GM10847 (cell line): Measurements from ENCODE around the gene LGR4.

ENCODE experiments used
- POLR2A ChIP-seq: IDR thresholded peaks from 2 replicates; pipeline ENCODE4 v1.6.1; 2011; ENCODE audit not compliant: insufficient read length; ENCODE audit errors: extremely low read depth

LGR4 gene, protein sequence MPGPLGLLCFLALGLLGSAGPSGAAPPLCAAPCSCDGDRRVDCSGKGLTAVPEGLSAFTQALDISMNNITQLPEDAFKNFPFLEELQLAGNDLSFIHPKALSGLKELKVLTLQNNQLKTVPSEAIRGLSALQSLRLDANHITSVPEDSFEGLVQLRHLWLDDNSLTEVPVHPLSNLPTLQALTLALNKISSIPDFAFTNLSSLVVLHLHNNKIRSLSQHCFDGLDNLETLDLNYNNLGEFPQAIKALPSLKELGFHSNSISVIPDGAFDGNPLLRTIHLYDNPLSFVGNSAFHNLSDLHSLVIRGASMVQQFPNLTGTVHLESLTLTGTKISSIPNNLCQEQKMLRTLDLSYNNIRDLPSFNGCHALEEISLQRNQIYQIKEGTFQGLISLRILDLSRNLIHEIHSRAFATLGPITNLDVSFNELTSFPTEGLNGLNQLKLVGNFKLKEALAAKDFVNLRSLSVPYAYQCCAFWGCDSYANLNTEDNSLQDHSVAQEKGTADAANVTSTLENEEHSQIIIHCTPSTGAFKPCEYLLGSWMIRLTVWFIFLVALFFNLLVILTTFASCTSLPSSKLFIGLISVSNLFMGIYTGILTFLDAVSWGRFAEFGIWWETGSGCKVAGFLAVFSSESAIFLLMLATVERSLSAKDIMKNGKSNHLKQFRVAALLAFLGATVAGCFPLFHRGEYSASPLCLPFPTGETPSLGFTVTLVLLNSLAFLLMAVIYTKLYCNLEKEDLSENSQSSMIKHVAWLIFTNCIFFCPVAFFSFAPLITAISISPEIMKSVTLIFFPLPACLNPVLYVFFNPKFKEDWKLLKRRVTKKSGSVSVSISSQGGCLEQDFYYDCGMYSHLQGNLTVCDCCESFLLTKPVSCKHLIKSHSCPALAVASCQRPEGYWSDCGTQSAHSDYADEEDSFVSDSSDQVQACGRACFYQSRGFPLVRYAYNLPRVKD

DNA sequence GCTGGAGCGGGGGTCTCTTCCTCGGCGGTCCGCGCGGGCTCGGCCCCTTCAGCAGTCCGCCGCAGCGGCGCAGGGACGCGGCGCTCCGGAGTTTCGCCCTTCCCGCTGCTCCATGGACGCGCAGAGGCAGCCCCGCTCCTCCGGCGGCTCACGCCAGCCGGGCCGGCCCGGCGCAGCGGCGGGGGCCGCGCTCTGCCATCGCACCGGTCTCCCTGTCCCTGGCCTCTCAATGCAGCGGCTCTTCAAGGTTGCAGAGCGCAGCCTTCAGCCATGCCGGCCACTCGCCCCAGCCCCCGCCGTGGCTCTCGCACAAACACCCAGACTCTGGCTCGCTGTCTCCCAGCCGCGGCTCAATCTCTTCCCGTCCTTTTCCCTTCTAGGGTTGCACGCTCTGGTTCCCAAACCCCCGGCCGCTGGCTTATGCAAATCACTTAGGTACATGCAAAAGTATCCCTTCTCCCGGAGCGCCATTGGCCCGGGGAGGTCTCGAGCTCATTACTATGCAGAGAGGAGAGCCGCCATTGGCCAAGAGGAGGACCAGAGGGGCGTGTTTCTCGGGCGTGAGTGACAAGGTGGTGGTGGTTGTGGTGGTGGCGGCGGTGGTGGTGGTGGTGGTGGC lies at the start of gene LGR4:
Gene LGR4, minus strand, starts transcription at position 393 of the 619 bp plus-strand sequence. CDS start 488 bp downstream, outside the sequence.
- TF ChIP-seq POLR2A = no peak

DNA sequence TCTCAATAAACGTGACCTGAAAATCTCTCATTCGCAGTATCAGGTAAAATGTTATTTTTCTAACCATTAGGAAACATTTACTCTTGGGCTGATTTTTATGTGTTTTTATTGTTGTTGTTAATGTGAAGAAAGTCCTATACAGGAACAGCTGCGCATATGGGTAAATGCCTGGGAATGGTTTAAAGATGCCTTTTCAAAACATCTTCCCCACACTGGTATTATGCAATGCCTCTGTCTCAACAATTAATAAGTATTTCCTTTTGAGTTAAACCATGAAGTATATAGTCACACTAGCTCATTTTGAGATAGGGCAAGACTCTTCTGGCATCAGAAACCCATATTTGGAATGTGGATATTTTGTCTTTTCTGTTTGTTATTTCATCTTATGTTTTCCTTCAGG lies 47.6 kb upstream of the LGR4 start:
- TF ChIP-seq POLR2A = no peak

DNA sequence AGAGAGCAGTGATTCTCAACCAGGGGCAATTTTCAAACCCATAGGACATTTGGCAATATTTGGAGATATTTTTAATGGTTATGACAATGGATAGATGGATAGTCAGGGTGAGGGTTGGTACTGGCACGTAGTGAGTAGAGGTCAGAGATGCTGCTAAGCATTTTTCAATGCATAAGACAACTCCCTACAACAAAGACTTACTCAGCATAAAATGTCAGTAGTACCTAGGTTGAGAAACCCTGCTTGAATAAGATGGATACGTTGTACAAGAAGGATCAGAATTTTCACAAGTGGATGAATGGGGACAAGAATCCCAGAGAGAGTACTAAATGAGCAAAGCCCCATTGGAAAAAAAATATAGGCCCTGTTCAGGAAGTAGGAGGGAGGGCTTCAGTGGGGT lies 45.9 kb upstream of the LGR4 start:
- TF ChIP-seq POLR2A = no peak

DNA sequence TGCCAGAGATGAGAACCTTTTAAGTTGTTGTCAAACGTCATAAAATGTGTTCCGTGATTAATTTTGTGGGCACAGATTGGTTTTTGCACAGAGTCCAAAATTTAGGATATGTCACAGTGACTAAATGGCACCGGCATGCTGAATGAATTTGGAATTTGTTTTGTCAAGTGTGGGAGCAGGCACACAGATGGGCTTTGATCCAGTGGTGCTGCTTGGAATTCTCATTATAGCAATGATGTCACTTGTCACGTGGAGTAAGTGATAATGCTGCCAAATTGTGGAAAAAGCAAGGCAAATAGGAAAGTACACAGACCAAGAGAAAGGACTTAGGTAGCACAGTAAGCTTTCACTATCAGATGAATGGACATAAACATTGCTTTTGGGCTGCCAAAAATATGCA lies 42.0 kb upstream of the LGR4 start:
- TF ChIP-seq POLR2A = no peak

DNA sequence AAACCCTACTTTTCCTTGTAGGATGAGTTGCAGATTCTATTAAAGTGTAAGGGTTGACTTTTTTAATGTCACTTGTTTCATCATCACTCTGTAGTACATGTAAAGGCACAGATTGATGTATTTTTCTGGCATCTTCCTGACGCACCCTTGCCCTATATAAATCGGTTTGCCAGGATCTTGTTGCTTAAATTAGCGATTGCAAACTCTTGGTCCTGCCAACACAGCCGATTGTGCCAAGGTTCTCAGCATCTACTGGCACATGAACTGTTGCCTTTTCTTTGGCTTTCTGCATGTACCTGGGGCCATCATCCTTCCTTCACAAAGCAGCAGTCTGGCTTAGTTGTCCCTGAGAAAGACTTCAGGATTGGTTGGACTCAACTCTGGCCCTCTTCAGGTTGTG lies 41.5 kb upstream of the LGR4 start:
- TF ChIP-seq POLR2A = no peak

DNA sequence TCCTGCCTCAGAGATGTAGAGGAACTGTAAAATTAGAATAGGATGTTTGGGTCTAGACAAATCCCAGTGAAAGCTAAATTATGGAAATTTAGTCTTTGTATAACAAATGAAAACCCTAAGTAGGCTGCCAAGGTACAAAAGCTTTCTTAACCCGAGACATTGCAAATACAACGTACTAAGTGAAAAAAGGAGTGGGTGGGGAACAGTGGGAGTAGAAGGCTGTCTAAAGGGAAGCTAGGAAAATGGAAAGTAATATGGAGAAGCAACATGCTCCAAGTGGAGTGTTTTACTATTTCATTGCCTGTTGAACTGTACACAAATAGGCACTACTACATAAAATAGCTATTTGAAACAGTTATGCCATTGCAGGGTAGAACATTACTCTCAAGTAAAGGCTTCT lies 40.8 kb upstream of the LGR4 start:
- TF ChIP-seq POLR2A = no peak

DNA sequence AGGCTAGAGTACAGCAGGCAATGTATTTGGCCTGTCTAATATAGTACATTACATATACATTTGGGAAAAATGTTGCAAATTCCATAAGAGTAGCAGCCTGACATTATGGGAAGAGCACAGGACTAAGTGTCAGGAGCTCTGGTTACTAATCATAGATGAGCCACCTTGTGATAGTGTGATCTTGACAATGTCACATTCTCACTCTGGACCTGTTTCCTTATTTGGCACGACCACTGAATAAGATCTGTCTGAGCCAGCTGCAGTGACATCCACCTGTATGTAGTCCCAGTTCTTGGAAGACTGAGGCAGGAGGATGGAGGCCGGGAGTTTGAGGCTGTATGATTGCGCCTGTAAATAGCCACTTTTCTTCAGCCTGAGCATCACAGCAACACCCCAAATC lies 39.6 kb upstream of the LGR4 start:
- TF ChIP-seq POLR2A = no peak

DNA sequence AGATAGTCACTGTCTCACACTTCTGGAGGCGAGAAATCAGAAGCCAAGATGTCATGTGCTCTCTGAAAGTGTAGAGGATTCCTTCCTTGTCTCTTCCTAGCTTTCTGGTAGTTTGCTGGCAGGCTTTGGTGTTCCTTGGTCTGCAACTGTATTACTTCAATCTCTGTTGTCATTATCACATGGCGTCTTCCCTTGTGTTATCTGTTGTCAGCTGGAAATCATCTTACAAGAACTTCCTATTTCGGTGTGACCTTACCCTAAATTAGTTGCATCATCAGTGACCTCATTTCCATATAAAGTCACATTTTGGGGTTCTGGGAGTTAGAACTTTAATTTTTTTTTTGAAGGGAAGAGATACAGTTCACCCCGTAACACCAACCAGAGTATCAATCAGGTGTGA lies 37.3 kb upstream of the LGR4 start:
- no peak for TF ChIP-seq POLR2A

DNA sequence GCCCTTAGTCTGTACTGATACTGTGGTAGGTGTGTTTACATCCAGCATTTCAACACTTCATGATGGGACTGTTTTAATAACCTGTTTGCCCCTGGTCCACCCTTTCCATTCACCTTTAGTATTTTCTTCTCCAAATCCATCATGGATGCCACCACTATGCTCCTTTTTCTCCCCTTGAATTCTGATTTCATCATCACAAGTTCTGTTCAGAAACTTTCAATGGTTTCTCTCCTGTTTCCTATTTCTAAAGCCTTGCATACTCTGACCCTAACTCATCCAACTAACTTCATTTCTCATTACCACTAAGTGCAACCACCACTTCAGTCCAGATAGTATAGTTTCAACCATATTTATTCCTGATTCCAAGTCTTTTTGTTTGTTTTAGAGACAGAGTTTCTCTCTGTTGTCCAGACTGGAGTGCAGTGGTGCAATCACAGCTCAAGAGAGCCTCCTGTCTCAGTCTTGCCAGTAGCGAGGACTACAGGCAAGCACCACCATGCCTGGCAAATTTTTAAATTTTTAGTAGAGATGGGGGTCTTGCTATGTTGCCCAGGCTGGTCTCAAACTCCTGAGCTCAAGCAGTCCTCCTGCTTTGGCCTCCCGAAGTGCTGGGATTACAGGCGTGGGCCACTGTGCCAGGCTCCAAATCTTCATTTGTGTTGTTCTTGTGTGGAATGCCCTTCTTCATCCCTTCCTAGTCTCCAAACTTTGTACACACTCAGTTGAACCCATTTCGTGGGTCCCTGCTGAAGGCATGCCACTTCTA lies 35.1 kb upstream of the LGR4 start:
- no peak for TF ChIP-seq POLR2A

DNA sequence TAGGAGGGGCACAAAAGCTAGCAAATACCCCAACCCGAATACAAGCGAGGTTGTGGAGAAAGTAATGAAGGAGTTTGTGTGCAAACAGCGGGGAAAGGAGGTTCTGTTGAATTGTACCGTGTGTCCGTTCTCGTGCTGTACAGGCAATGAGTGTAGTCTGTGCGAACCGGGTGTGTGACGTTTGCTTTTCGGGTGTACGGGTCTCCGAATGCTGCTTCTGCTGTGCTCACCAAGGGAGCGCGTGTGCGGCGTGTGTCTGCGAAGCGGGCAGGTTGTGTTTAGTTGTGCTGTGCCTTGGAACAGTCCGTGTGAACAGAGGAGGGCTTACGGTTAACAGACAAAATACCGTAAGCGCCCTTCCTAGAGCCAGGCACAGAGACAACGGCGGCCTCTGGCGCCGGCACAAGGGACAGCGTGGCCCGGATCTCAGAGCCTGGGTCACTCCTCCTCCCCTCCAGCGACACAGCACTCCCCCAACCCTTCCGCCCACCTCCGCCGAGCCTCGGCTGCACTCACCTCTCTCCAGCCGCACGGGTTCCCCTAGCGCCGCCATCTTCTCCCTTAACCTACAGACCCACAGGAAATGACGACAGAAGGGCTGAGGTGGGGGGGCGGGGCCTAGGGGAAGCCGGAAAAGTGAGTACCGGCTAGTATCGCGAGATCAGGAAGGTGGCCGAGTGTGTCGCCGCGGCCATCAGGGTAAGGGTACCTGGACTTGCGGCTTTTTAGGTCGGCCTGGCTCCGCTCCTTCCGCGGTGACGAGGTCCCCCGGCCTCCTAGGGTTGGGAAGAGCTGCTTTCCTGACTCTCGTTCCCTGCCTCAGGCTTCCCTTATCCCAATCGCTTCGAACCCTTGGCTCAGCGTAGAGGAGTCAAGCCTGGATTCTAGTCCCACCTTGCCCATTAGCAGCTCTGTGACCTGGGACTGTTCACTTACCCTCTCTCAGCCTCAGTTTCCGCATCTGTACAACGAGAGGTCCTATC lies 33.9 kb upstream of the LGR4 start, which contains the start of gene LIN7C:
Gene LIN7C, minus strand, starts transcription at position 570 of the 983 bp plus-strand sequence. Its CDS starts 17 bp downstream, at position 553.
- TF ChIP-seq POLR2A = peak; percentile 94

DNA sequence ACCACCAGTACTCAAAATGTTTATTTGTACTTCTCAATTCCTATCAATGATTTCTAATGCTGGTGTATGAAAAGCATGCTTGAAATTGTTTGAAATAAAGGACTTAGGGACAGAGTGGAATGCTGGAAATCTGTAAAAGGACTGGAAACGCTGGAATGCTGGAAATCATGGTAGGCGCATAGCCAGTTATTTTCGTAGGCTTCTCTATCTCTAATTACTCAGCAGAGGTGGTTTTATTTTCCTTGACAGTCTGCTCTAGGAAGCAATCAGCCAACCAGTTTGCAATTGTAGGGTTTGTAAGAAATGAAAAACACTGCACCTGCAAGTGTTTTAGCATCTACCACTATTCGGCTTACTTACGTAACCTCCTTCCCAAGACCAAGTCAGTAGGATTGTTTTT lies 33.2 kb upstream of the LGR4 start:
- TF ChIP-seq POLR2A = no peak

DNA sequence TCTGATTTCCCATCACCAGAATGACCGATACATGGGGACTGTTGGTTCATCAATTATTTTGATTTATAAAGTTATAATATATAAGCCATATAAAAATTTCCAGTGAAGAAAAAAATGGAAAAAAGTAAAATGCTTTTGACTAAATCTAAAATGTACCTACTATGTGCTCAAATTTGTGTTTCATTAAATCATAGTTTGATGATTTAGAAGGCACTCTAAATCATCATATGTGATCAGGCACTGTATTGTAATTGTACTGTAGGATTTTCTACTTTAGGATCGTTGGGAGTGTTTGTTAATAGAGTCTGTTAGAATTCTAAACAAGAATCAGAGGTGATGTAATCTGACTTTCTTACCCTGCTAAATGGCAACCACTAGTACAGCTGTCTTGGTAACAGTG lies 31.6 kb upstream of the LGR4 start:
- TF ChIP-seq POLR2A = no peak

DNA sequence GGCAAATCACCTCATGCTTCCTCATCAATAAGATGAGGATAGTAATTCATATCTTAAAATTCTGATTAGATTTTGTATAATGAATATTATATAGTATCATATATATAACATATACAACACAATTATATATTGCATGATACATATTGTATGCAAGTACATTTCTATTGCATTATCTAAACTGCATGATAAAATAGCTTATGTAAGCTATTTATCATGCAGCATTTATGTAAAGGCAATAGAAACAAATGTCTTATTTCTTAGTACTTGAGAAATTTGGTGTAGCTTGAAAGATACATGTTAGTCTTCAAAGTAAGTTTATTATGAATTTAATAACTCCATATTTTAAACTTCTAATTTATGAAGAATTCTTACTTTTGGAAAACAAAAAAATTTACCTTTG lies 28.5 kb upstream of the LGR4 start:
- no peak for TF ChIP-seq POLR2A

DNA sequence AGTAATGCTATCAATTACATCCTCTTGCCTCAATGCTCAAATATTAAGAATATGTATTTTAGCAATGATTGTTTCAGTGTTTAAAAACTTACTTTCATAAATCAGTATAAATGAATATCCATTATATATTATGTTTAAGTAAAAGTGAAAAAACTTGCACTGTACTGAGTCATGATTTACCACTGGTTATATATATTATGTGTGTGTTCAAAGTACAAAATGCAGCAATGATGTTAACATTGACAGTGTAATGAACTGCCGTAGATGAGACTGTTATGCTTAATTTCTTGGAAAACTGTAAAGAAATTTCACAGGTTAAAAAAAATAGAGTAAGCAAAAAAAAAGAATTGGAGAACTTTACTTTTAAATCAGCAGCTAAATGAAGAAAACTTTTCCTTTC lies 25.3 kb upstream of the LGR4 start:
- no peak for TF ChIP-seq POLR2A
